Activated CD4-positive, alpha-beta T cell treated with anti-CD3 and anti-CD28 coated beads for 36 hours (primary cell): Measurements from ENCODE around the gene ARMC10. TPM values are rescaled to one million over a fixed set of nuclear protein-coding genes. Genes with fewer than 3 reads are reported as not detected.
A peak's percentile ranks its signal among the peaks of the same experiment; 100 is the strongest.
"Not testable (repeated sequence)": the region's sequence is repeated elsewhere in the genome, so short reads cannot be mapped to it uniquely, and the experiment has no call there.

ENCODE experiments used
- ATAC-seq: fragments of 200-7000 bp; cut with Tn5 transposase; one replicate; pipeline ENCODE4 v1.10.0; 2021; ENCODE audit warnings: mild to moderate bottlenecking, moderate library complexity
- CTCF ChIA-PET: fragments of 350-600 bp; sonication (Branson Sonifier 250); formaldehyde crosslinking; loops from one replicate; lab custom pipeline; 2021; ENCODE audit warnings: antibody characterized with exemption; lab: Charles Lee
- POLR2A ChIA-PET: fragments of 350-600 bp; sonication (Branson Sonifier 250); formaldehyde crosslinking; loops from one replicate; lab custom pipeline; 2021; ENCODE audit warnings: antibody characterized with exemption, inconsistent platforms; lab: Charles Lee
- DNase-seq: peaks from one replicate; pipeline ENCODE4 v3.0.0-alpha.2; 2020
- H3K27ac Mint-ChIP-seq: one replicate; pipeline ENCODE4 v1.8.0; 2021; ENCODE audit warnings: mixed read lengths
- H3K27me3 Mint-ChIP-seq: one replicate; pipeline ENCODE4 v1.8.0; 2021; ENCODE audit warnings: mixed read lengths
- H3K36me3 Mint-ChIP-seq: one replicate; pipeline ENCODE4 v1.8.0; 2021; ENCODE audit warnings: low read depth, mixed read lengths
- H3K4me1 Mint-ChIP-seq: one replicate; pipeline ENCODE4 v1.8.0; 2021; ENCODE audit warnings: mixed read lengths
- H3K4me3 Mint-ChIP-seq: one replicate; pipeline ENCODE4 v1.8.0; 2021; ENCODE audit warnings: mild to moderate bottlenecking, moderate library complexity, mixed read lengths
- H3K9me3 Mint-ChIP-seq: one replicate; pipeline ENCODE4 v1.8.0; 2021; ENCODE audit warnings: low read depth, mixed read lengths
- intact Hi-C, 2 experiments: fragments of 100-400 bp; cut with DNase I in 1 of 2; cut with micrococcal nuclease in 1 of 2; formaldehyde crosslinking; loops; one replicate each; pipeline versions ENCODE4 v1.14.2 to v1.15.1; 2022 to 2024; cut with DNase I, micrococcal nuclease
- total RNA-seq, 2 experiments: library from RNA; stranded (reverse); gene quantifications; one replicate each; pipeline ENCODE4 v1.2.3, GENCODE V29; 2021

The ARMC10 gene
- 10 to 100 TPM; 42.6 to 50.1 TPM for total RNA-seq

GRCh38 chr7:103074519-103075336 is at the start of gene ARMC10, which contains the start of gene FBXL13:
TSS of gene ARMC10 (plus strand) at chr7:103075140. CDS start at chr7:103075273, 133 bp downstream.
TSS of gene FBXL13 (minus strand) at chr7:103074796.
- Mint-ChIP-seq H3K27ac (peak within 1 kb of the TSS; percentile 93), H3K4me3 (peak within 1 kb of the TSS; percentile 91), H3K4me1 (peaks cover 28% of the 10 kb centered on the region), H3K36me3 (peaks cover 12% of the 10 kb centered on the region), H3K9me3 (no peaks in the 10 kb centered on the region), H3K27me3 (no peaks in the 10 kb centered on the region)
- ChIA-PET POLR2A (interaction anchor here (0.6 to 2.4 kb wide), 4 partner anchors 74 to 711 kb away, joined by 3 to 10 read pairs (median 8); partner anchors contain the start of genes FAM185A and NAPEPLD), CTCF (interaction anchor here (0.6 to 1.9 kb wide), 10 partner anchors 9 to 326 kb away, joined by 3 to 7 read pairs (median 4); partner anchors contain the start of genes FAM185A and PMPCB)
- DNase-seq (peak; percentile 93), ATAC-seq (peak; percentile 84)
- intact Hi-C loops: loop anchor here (1.0 to 5.0 kb wide), 6 partner anchors 74 to 326 kb away; partner anchors contain the start of genes NAPEPLD (in 2 of the 2), FAM185A (in 1 of the 2) and PSMC2 (in 1 of the 2)

GRCh38 chr7:103025341-103025740 is 49.6 kb upstream of the ARMC10 start:
- ATAC-seq: no peak
- Mint-ChIP-seq H3K27me3 (no peaks in the 10 kb centered on the region), H3K9me3 (peaks cover 14% of the 10 kb centered on the region), H3K36me3 (no peaks in the 10 kb centered on the region), H3K4me3 (no peak overlapping the region), H3K4me1 (peaks cover 3% of the 10 kb centered on the region), H3K27ac (no peak overlapping the region)
- POLR2A ChIA-PET: no interaction called here
- CTCF ChIA-PET: no interaction called here
- intact Hi-C loops: no loop called here
- no peak for DNase-seq

GRCh38 chr7:103031024-103031423 is 43.9 kb upstream of the ARMC10 start:
- POLR2A ChIA-PET: no interaction called here
- no peaks in the 10 kb centered on the region for H3K27me3 Mint-ChIP-seq
- no peaks in the 10 kb centered on the region for H3K4me1 Mint-ChIP-seq
- ATAC-seq: no peak
- CTCF ChIA-PET: interaction anchor here (1.2 kb wide), 1 partner anchor 9 kb away, joined by 3 read pairs; no protein-coding TSS in a partner anchor
- H3K27ac Mint-ChIP-seq: no peak overlapping the region
- H3K36me3 Mint-ChIP-seq: no peaks in the 10 kb centered on the region
- no peak overlapping the region for H3K4me3 Mint-ChIP-seq
- intact Hi-C loops: no loop called here
- no peaks in the 10 kb centered on the region for H3K9me3 Mint-ChIP-seq
- DNase-seq: no peak

DNA sequence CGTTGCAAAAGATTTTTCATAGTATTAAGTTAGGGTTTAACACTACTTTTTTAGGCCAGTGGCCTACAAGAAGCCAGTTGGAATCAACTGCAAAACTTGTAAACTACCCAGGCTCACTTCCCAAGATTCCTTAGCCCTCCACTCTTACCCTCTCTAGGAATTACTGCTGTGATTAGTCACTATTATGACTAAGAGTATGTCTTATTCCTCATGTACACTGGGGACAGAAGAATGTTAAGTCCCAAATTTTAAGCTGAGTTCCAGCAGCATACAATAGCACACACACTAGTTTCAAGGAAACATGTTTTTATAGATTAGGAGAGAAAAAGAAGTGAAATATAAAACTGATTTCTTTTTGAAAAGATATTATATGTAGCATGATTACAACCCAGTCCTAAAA is 43.2 kb upstream of the ARMC10 start:
- POLR2A ChIA-PET: interaction anchor here (1.0 kb wide), 1 partner anchor 21 kb away, joined by 4 read pairs; no protein-coding TSS in a partner anchor
- no peak overlapping the region for H3K4me3 Mint-ChIP-seq
- H3K36me3 Mint-ChIP-seq: no peaks in the 10 kb centered on the region
- H3K27me3 Mint-ChIP-seq: no peaks in the 10 kb centered on the region
- intact Hi-C loops: no loop called here
- DNase-seq (no peak), ATAC-seq (no peak)
- no peaks in the 10 kb centered on the region for H3K4me1 Mint-ChIP-seq
- H3K9me3 Mint-ChIP-seq: no peaks in the 10 kb centered on the region
- CTCF ChIA-PET: interaction anchor here (1.2 to 1.9 kb wide), 2 partner anchors 8 to 30 kb away, joined by 3 to 4 read pairs; no protein-coding TSS in a partner anchor
- H3K27ac Mint-ChIP-seq: no peak overlapping the region

DNA sequence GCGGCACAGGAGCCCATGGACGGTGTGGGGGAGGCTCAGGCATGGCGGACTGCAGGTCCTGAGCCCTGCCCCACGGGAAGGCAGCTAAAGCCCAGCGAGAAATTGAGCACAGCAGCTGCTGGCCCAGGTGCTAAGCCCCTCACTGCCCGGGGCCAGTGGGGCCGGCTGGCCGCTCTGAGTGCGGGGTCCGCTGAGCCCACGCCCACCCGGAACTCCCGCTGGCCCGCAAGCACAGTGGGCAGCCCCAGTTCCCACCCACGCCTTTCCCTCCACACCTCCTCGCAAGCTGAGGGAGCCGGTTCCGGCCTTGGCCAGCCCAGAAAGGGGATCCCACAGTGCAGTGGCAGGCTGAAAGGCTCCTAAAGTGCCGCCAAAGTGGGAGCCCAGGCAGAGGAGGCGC is 40.6 kb upstream of the ARMC10 start:
- H3K4me1 Mint-ChIP-seq, intact Hi-C loops, H3K27ac Mint-ChIP-seq, DNase-seq, ATAC-seq, H3K36me3 Mint-ChIP-seq, H3K27me3 Mint-ChIP-seq, H3K9me3 Mint-ChIP-seq, POLR2A ChIA-PET, CTCF ChIA-PET, H3K4me3 Mint-ChIP-seq: not testable (repeated sequence)

DNA sequence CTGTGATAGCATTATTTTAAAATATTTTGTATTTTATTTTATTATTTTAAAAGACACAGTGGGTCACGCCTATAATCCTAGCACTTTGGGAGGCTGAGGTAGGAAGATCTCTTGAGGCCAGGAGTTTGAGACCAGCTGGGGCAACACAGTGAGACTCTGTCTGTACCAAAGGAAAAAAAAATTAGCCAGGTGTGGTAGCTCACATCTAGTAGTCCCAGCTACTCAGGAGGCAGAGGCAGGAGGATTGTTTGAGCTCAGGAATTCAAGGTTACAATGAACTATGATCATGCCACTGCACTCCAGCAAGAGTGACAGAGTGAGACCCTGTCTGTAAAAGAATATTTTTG is 37.5 kb upstream of the ARMC10 start:
- H3K27ac Mint-ChIP-seq: no peak overlapping the region
- DNase-seq (no peak), ATAC-seq (no peak)
- no peaks in the 10 kb centered on the region for H3K9me3 Mint-ChIP-seq
- ChIA-PET CTCF (no interaction called here), POLR2A (no interaction called here)
- peaks cover 2% of the 10 kb centered on the region for H3K27me3 Mint-ChIP-seq
- H3K4me1 Mint-ChIP-seq: no peaks in the 10 kb centered on the region
- intact Hi-C loops: no loop called here
- H3K4me3 Mint-ChIP-seq: no peak overlapping the region
- H3K36me3 Mint-ChIP-seq: no peaks in the 10 kb centered on the region

DNA sequence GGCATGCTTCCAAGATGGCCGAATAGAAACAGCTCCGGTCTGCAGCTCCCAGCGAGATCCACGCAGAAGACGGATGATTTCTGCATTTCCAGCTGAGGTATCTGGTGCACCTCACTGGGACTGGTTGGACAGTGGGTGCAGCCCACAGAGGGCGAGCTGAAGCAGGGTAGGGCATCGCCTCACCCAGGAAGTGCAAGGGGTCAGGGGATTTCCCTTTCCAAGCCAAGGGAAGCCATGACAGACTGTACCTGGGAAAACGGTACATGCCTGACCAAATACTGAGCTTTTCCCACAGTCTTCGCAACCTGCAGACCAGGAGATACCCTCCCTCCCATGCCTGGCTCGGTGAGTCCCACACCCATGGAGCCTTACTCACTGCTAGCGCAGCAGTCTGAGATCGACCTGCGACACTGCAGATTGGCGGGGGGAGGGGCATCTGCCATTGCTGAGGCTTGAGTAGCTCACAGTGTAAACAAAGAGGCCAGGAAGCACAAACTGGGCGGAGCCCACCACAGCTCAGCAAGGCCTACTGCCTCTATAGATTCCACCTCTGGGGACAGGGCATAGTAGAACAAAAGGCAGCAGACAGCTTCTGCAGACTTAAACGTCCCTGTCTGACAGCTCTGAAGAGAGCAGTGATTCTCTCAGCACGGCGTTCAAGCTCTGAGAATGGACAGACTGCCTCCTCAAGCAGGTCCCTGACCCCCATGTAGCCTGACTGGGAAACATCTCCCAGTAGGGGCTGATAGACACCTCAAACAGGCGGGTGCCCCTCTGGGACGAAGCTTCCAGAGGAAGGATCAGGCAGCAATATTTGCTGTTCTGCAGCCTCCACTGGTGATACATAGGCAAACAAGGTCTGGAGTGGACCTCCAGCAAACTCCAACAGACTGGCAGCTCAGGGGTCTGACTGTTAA is 36.9 kb upstream of the ARMC10 start:
- H3K4me3 Mint-ChIP-seq, intact Hi-C loops, H3K27ac Mint-ChIP-seq, POLR2A ChIA-PET, H3K36me3 Mint-ChIP-seq, H3K27me3 Mint-ChIP-seq, ATAC-seq, H3K9me3 Mint-ChIP-seq, H3K4me1 Mint-ChIP-seq: not testable (repeated sequence)
- DNase-seq: peak; percentile 14
- CTCF ChIA-PET: interaction anchor here (0.8 kb wide), 1 partner anchor 117 kb away, joined by 3 read pairs; no protein-coding TSS in a partner anchor

DNA sequence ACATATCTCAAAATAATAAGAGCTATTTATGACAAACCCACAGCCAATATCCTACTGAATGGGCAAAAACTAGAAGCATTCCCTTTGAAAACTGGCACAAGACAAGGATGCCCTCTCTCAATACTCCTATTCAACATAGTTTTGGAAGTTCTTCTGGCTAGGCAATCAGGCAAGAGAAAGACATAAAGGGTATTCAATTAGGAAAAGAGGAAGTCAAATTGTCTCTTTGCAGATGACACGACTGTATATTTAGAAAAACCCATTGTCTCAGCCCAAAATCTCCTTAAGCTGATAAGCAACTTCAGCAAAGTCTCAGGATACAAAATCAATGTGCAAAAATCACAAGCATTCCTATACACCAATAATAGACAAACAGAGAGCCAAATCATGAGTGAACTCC is 33.1 kb upstream of the ARMC10 start:
- ATAC-seq, intact Hi-C loops, H3K4me1 Mint-ChIP-seq, DNase-seq, CTCF ChIA-PET, H3K9me3 Mint-ChIP-seq, H3K36me3 Mint-ChIP-seq, H3K27ac Mint-ChIP-seq, H3K4me3 Mint-ChIP-seq, POLR2A ChIA-PET, H3K27me3 Mint-ChIP-seq: not testable (repeated sequence)

DNA sequence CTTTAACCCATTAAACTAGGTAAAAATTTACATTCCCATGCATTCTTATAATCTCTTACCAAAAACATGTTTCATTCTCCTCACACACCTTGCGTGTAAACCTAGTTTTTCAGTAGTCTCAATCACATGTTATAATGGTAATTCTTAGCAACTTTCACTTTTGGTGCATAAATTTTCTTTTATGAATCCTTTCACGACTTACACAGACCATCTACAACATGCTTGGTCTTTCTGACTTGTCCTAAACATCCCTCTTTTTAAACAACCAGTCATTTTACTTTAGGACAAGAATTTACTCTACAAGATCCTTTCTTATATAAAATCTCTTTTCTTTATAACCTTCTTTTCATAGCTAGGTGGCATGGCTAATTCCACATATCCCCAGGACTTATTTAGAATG is 26.1 kb upstream of the ARMC10 start:
- intact Hi-C loops: no loop called here
- POLR2A ChIA-PET: no interaction called here

DNA sequence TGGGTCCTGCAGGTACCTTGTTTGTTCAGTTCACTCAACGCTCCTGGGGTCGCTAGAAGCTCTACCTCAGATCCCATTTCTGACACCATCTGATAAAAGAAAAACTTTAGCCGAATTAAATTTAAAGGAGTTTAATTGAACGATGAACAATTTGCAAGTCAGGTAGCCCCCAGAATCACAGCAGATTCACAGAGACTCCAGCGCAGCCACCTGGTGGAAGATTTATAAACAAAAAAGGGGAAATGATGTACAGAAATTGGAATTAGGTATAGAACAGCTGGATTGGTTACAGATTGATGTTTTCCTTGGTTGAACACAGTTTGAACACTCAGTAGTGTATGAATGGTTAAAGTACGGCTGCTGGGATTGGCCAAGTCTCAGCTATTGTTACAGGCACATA is 23.4 kb upstream of the ARMC10 start:
- Mint-ChIP-seq H3K9me3 (peaks cover 4% of the 10 kb centered on the region), H3K4me1 (no peaks in the 10 kb centered on the region), H3K27ac (no peak overlapping the region), H3K36me3 (peaks cover 4% of the 10 kb centered on the region), H3K4me3 (no peak overlapping the region), H3K27me3 (no peaks in the 10 kb centered on the region)
- CTCF ChIA-PET: interaction anchor here (0.8 to 1.2 kb wide), 2 partner anchors 8 to 11 kb away, joined by 4 read pairs; no protein-coding TSS in a partner anchor
- DNase-seq (no peak), ATAC-seq (no peak)
- POLR2A ChIA-PET: no interaction called here
- intact Hi-C loops: no loop called here

More for the DNA sequence above, 26.1 kb upstream of the ARMC10 start:
- DNase-seq: no peak
- ATAC-seq: no peak
- no peaks in the 10 kb centered on the region for H3K4me1 Mint-ChIP-seq
- CTCF ChIA-PET: interaction anchor here (0.9 kb wide), 1 partner anchor 17 kb away, joined by 3 read pairs; no protein-coding TSS in a partner anchor
- H3K9me3 Mint-ChIP-seq: peaks cover 4% of the 10 kb centered on the region
- no peak overlapping the region for H3K27ac Mint-ChIP-seq
- H3K27me3 Mint-ChIP-seq: no peaks in the 10 kb centered on the region
- no peak overlapping the region for H3K4me3 Mint-ChIP-seq
- H3K36me3 Mint-ChIP-seq: peaks cover 5% of the 10 kb centered on the region

GRCh38 chr7:103056006-103056405 is 18.9 kb upstream of the ARMC10 start:
- intact Hi-C loops, POLR2A ChIA-PET, H3K36me3 Mint-ChIP-seq, CTCF ChIA-PET, H3K4me1 Mint-ChIP-seq, ATAC-seq, DNase-seq, H3K27ac Mint-ChIP-seq, H3K27me3 Mint-ChIP-seq, H3K9me3 Mint-ChIP-seq, H3K4me3 Mint-ChIP-seq: not testable (repeated sequence)
